Neuron (in vitro differentiated cells): ENCODE results near the gene DAAM1.
A peak's percentile ranks its signal among the peaks of the same experiment; 100 is the strongest.

Experiments used
- H2AFZ ChIP-seq: one replicate; pipeline ENCODE4 v1.6.1; 2013; ENCODE audit warnings: low read depth, mild to moderate bottlenecking, inconsistent platforms, low read length, moderate library complexity
- H3K27me3 ChIP-seq: one replicate; pipeline ENCODE4 v1.6.1; 2013; ENCODE audit warnings: low read length; ENCODE audit not compliant: insufficient read depth
- H3K36me3 ChIP-seq: one replicate; pipeline ENCODE4 v1.6.1; 2013; ENCODE audit warnings: low read length; ENCODE audit not compliant: insufficient read depth
- H3K4me1 ChIP-seq: one replicate; pipeline ENCODE4 v1.6.1; 2013; ENCODE audit warnings: low read length; ENCODE audit not compliant: insufficient read depth
- H3K4me3 ChIP-seq: 2 replicates; pipeline ENCODE4 v1.5.1; 2013; ENCODE audit warnings: mild to moderate bottlenecking, low read length, moderate library complexity
- H3K9me3 ChIP-seq: one replicate; pipeline ENCODE4 v1.6.1; 2013; ENCODE audit warnings: low read length

Gene DAAM1

GRCh38 chr14:59188461-59189090 lies at the start of gene DAAM1:
Gene DAAM1 (plus strand): TSS chr14:59188667. CDS start chr14:59263478, 74,811 bp downstream.
- Histone ChIP-seq H3K4me3 (peak within 1 kb of the TSS; percentile 97), H3K4me1 (peaks cover 36% of the 10 kb centered on the region), H3K36me3 (no peaks in the 10 kb centered on the region), H3K9me3 (no peaks in the 10 kb centered on the region), H3K27me3 (no peaks in the 10 kb centered on the region), H2AFZ (peak within 1 kb of the TSS; percentile 55)

- no peaks in the 10 kb centered on the region for H3K36me3 ChIP-seq
These were observed 49.1 kb upstream of the DAAM1 start for GRCh38 chr14:59139324-59139723.

GRCh38 chr14:59140106-59140843 lies 48.2 kb upstream of the DAAM1 start:
- Histone ChIP-seq H3K4me1 (no peaks in the 10 kb centered on the region), H3K27me3 (no peaks in the 10 kb centered on the region), H3K36me3 (no peaks in the 10 kb centered on the region), H3K4me3 (no peak overlapping the region), H3K9me3 (peaks cover 4% of the 10 kb centered on the region), H2AFZ (no peak overlapping the region)

More at GRCh38 chr14:59139324-59139723, 49.1 kb upstream of the DAAM1 start:
- no peaks in the 10 kb centered on the region for H3K4me1 ChIP-seq
- no peaks in the 10 kb centered on the region for H3K27me3 ChIP-seq
- no peak overlapping the region for H2AFZ ChIP-seq
- H3K4me3 ChIP-seq: no peak overlapping the region
- peaks cover 4% of the 10 kb centered on the region for H3K9me3 ChIP-seq

GRCh38 chr14:59146484-59146883 lies 42.0 kb upstream of the DAAM1 start:
- Histone ChIP-seq H3K36me3 (no peaks in the 10 kb centered on the region), H3K9me3 (no peaks in the 10 kb centered on the region), H3K4me1 (peaks cover 18% of the 10 kb centered on the region), H3K27me3 (no peaks in the 10 kb centered on the region), H2AFZ (peak overlapping the region; percentile 22), H3K4me3 (no peak overlapping the region)

GRCh38 chr14:59147007-59147406 lies 41.5 kb upstream of the DAAM1 start:
- H3K36me3 ChIP-seq: no peaks in the 10 kb centered on the region
- H3K9me3 ChIP-seq: no peaks in the 10 kb centered on the region
- peak overlapping the region; percentile 41 for H2AFZ ChIP-seq
- H3K4me3 ChIP-seq: no peak overlapping the region
- peaks cover 18% of the 10 kb centered on the region for H3K4me1 ChIP-seq
- no peaks in the 10 kb centered on the region for H3K27me3 ChIP-seq

GRCh38 chr14:59148334-59148900 lies 40.0 kb upstream of the DAAM1 start:
- no peaks in the 10 kb centered on the region for H3K27me3 ChIP-seq
- H3K36me3 ChIP-seq: no peaks in the 10 kb centered on the region
- H3K4me1 ChIP-seq: peaks cover 18% of the 10 kb centered on the region
- no peak overlapping the region for H2AFZ ChIP-seq
- no peaks in the 10 kb centered on the region for H3K9me3 ChIP-seq
- H3K4me3 ChIP-seq: no peak overlapping the region

- H3K27me3 ChIP-seq: no peaks in the 10 kb centered on the region
- H3K36me3 ChIP-seq: no peaks in the 10 kb centered on the region
- H3K9me3 ChIP-seq: no peaks in the 10 kb centered on the region
- no peak overlapping the region for H3K4me3 ChIP-seq
- H2AFZ ChIP-seq: no peak overlapping the region
- H3K4me1 ChIP-seq: peaks cover 18% of the 10 kb centered on the region
These were observed 37.5 kb upstream of the DAAM1 start for GRCh38 chr14:59150990-59151389.

- Histone ChIP-seq H3K9me3 (no peaks in the 10 kb centered on the region), H3K27me3 (no peaks in the 10 kb centered on the region), H3K4me3 (no peak overlapping the region), H2AFZ (no peak overlapping the region), H3K4me1 (no peaks in the 10 kb centered on the region), H3K36me3 (no peaks in the 10 kb centered on the region)
These were observed 34.1 kb upstream of the DAAM1 start for GRCh38 chr14:59154373-59154772.

- H3K9me3 ChIP-seq: no peaks in the 10 kb centered on the region
- peaks cover 3% of the 10 kb centered on the region for H3K4me1 ChIP-seq
- H3K36me3 ChIP-seq: no peaks in the 10 kb centered on the region
- no peak overlapping the region for H3K4me3 ChIP-seq
- no peak overlapping the region for H2AFZ ChIP-seq
- no peaks in the 10 kb centered on the region for H3K27me3 ChIP-seq
These were observed 32.6 kb upstream of the DAAM1 start for GRCh38 chr14:59155886-59156285.

- Histone ChIP-seq H3K9me3 (no peaks in the 10 kb centered on the region), H3K27me3 (no peaks in the 10 kb centered on the region), H2AFZ (no peak overlapping the region), H3K4me1 (peaks cover 24% of the 10 kb centered on the region), H3K4me3 (no peak overlapping the region), H3K36me3 (no peaks in the 10 kb centered on the region)
These were observed 29.3 kb upstream of the DAAM1 start for GRCh38 chr14:59159169-59159568.

- no peak overlapping the region for H2AFZ ChIP-seq
- H3K36me3 ChIP-seq: no peaks in the 10 kb centered on the region
- H3K9me3 ChIP-seq: no peaks in the 10 kb centered on the region
- peaks cover 24% of the 10 kb centered on the region for H3K4me1 ChIP-seq
- H3K27me3 ChIP-seq: no peaks in the 10 kb centered on the region
- H3K4me3 ChIP-seq: no peak overlapping the region
These were observed 28.0 kb upstream of the DAAM1 start for GRCh38 chr14:59160506-59160905.

- no peaks in the 10 kb centered on the region for H3K36me3 ChIP-seq
- H3K4me3 ChIP-seq: peak overlapping the region; percentile 11
- H2AFZ ChIP-seq: peak overlapping the region; percentile 4
- no peaks in the 10 kb centered on the region for H3K27me3 ChIP-seq
- H3K9me3 ChIP-seq: no peaks in the 10 kb centered on the region
- peaks cover 24% of the 10 kb centered on the region for H3K4me1 ChIP-seq
These were observed 26.8 kb upstream of the DAAM1 start for GRCh38 chr14:59161561-59162175.

- no peaks in the 10 kb centered on the region for H3K36me3 ChIP-seq
- H3K9me3 ChIP-seq: no peaks in the 10 kb centered on the region
- peaks cover 17% of the 10 kb centered on the region for H3K4me1 ChIP-seq
- no peak overlapping the region for H3K4me3 ChIP-seq
- no peak overlapping the region for H2AFZ ChIP-seq
- no peaks in the 10 kb centered on the region for H3K27me3 ChIP-seq
These were observed 22.2 kb upstream of the DAAM1 start for GRCh38 chr14:59166258-59166657.
